H1 (cell line): ENCODE measurements around the gene FRRS1. TPM values are rescaled to one million over a fixed set of nuclear protein-coding genes. Genes with fewer than 3 reads are reported as not detected.

Experiments
- CTCF ChIA-PET: fragments of 300-600 bp; sonication (Branson Sonifier 250); formaldehyde crosslinking; loops from one replicate; lab custom pipeline; 2021; ENCODE audit not compliant: partially characterized antibody; lab: Charles Lee
- POLR2A ChIA-PET: fragments of 300-600 bp; sonication (Branson Sonifier 250); formaldehyde crosslinking; loops from one replicate; lab custom pipeline; 2021; ENCODE audit warnings: inconsistent platforms; ENCODE audit not compliant: partially characterized antibody; lab: Charles Lee
- DNase-seq, 2 experiments: peaks; one replicate each; pipeline versions ENCODE4 v3.0.0 to v3.0.0-alpha.2; 2010 to 2022; ENCODE audit warnings: low spot score in 2 of 2, low read depth in 1 of 2, mixed read lengths in 1 of 2
- FAIRE-seq: peaks from 2 replicates; lab custom pipeline; 2011; peaks lifted over from hg19 to GRCh38; lab: Jason Lieb, UNC
- H2AFZ ChIP-seq: 2 replicates; pipeline ENCODE4 v1.8.1; 2012; ENCODE audit warnings: low read length, inconsistent platforms
- H2AK5ac ChIP-seq: 2 replicates; pipeline ENCODE4 v1.6.1; 2013; ENCODE audit warnings: low read depth, low read length
- H2BK120ac ChIP-seq: replicated peaks from 2 replicates; pipeline ENCODE3; 2013; ENCODE audit warnings: low read depth, low read length, inconsistent platforms
- H2BK12ac ChIP-seq: 2 replicates; pipeline ENCODE4 v1.6.1; 2013; ENCODE audit warnings: low read depth, low read length
- H2BK15ac ChIP-seq: 2 replicates; pipeline ENCODE4 v1.6.1; 2013; ENCODE audit warnings: low read length
- H2BK20ac ChIP-seq: 2 replicates; pipeline ENCODE4 v1.6.1; 2013; ENCODE audit warnings: low read length
- H2BK5ac ChIP-seq: 2 replicates; pipeline ENCODE4 v1.6.1; 2013; ENCODE audit warnings: low read depth, low read length
- H3K14ac ChIP-seq: 2 replicates; pipeline ENCODE4 v1.6.1; 2013; ENCODE audit warnings: inconsistent platforms; ENCODE audit not compliant: insufficient read length
- H3K18ac ChIP-seq: 2 replicates; pipeline ENCODE4 v1.6.1; 2013; ENCODE audit warnings: low read length; ENCODE audit errors: extremely low read depth
- H3K23ac ChIP-seq: 2 replicates; pipeline ENCODE4 v1.6.1; 2013; ENCODE audit warnings: inconsistent platforms; ENCODE audit not compliant: insufficient read length
- H3K23me2 ChIP-seq: 2 replicates; pipeline ENCODE4 v1.6.1; 2013; ENCODE audit warnings: low read depth, low read length
- H3K27ac ChIP-seq: 2 replicates; pipeline ENCODE4 v1.6.1; 2011; ENCODE audit warnings: low read depth, low read length, inconsistent platforms
- H3K27me3 ChIP-seq, 4 experiments: replicated peaks in 1 of 4; 1 replicate in 1 of 4; 2 replicates in 3 of 4; pipeline versions ENCODE4 v1.6.1 to v1.8.1; 2011 to 2013; ENCODE audit warnings: low read length in 3 of 4, mild to moderate bottlenecking in 3 of 4, inconsistent platforms in 2 of 4, mixed read lengths in 2 of 4, moderate library complexity in 1 of 4; ENCODE audit not compliant: control insufficient read depth in 3 of 4, insufficient read depth in 3 of 4; ENCODE audit errors: extremely low read depth in 1 of 4
- H3K36me3 ChIP-seq, 4 experiments: 2 replicates each; pipeline versions ENCODE4 v1.6.1 to v1.8.1; 2011 to 2013; ENCODE audit warnings: mild to moderate bottlenecking in 4 of 4, low read length in 3 of 4, moderate library complexity in 2 of 4, control low read depth in 1 of 4, inconsistent platforms in 1 of 4; ENCODE audit not compliant: insufficient read depth in 4 of 4, control insufficient read depth in 2 of 4
- H3K4ac ChIP-seq: replicated peaks from 2 replicates; pipeline ENCODE3; 2013; ENCODE audit warnings: low read length, low read depth, mixed read lengths, inconsistent platforms; ENCODE audit not compliant: insufficient read length
- H3K4me1 ChIP-seq, 4 experiments: replicated peaks in 1 of 4; 1 replicate in 1 of 4; 2 replicates in 3 of 4; pipeline versions ENCODE4 v1.6.1 to v1.8.1; 2011 to 2013; ENCODE audit warnings: low read length in 3 of 4, inconsistent platforms in 2 of 4, mixed read lengths in 1 of 4; ENCODE audit not compliant: insufficient read depth in 4 of 4, control insufficient read depth in 3 of 4
- H3K4me2 ChIP-seq, 2 experiments: 2 replicates each; pipeline versions ENCODE4 v1.6.1 to v1.8.1; 2011 to 2013; ENCODE audit warnings: low read depth in 2 of 2, low read length in 2 of 2, control low read depth in 1 of 2, inconsistent platforms in 1 of 2, mild to moderate bottlenecking in 1 of 2; ENCODE audit not compliant: insufficient read depth in 1 of 2
- H3K4me3 ChIP-seq, 4 experiments: fragments of 200-600, 300-600 bp in 1 of 4; sonication (generic), shearing (Covaris generic), sonication (Bioruptor Twin) in 1 of 4; 2 replicates each; pipeline versions ENCODE4 v1.5.1 to v1.8.1; 2011 to 2016; ENCODE audit warnings: low read length in 4 of 4, low read depth in 3 of 4, control low read depth in 2 of 4, inconsistent platforms in 2 of 4, mild to moderate bottlenecking in 2 of 4, mixed read lengths in 1 of 4, moderate library complexity in 1 of 4; ENCODE audit not compliant: insufficient read depth in 2 of 4; ENCODE audit errors: extremely low read depth in 1 of 4
- H3K56ac ChIP-seq: replicated peaks from 2 replicates; pipeline ENCODE3; 2013; ENCODE audit warnings: low read depth, mild to moderate bottlenecking, mixed read lengths, low read length, inconsistent platforms; ENCODE audit not compliant: insufficient read length
- H3K79me1 ChIP-seq: 2 replicates; pipeline ENCODE4 v1.6.1; 2013; ENCODE audit warnings: low read depth, low read length, control low read depth
- H3K79me2 ChIP-seq, 2 experiments: 2 replicates each; pipeline versions ENCODE4 v1.6.1 to v1.8.1; 2012 to 2013; ENCODE audit warnings: low read length in 2 of 2, mild to moderate bottlenecking in 2 of 2, inconsistent platforms in 1 of 2; ENCODE audit not compliant: insufficient read depth in 2 of 2, control insufficient read depth in 1 of 2
- H3K9ac ChIP-seq, 4 experiments: replicated peaks in 1 of 4; 1 replicate in 1 of 4; 2 replicates in 3 of 4; pipeline versions ENCODE4 v1.6.1 to v1.8.1; 2011 to 2013; ENCODE audit warnings: low read depth in 3 of 4, low read length in 3 of 4, control low read depth in 2 of 4, mild to moderate bottlenecking in 2 of 4, moderate library complexity in 2 of 4, inconsistent platforms in 1 of 4; ENCODE audit errors: extremely low read depth in 1 of 4
- H3K9me3 ChIP-seq, 2 experiments: 2 replicates each; pipeline versions ENCODE4 v1.6.1 to v1.8.1; 2012 to 2013; ENCODE audit warnings: mild to moderate bottlenecking in 2 of 2, moderate library complexity in 2 of 2, control low read depth in 1 of 2, inconsistent platforms in 1 of 2, low read depth in 1 of 2, low read length in 1 of 2, mixed read lengths in 1 of 2; ENCODE audit not compliant: insufficient read depth in 2 of 2
- H4K20me1 ChIP-seq, 2 experiments: replicated peaks in 1 of 2; 2 replicates each; pipeline versions ENCODE3 to v1.8.1; 2011 to 2013; ENCODE audit warnings: inconsistent platforms in 2 of 2, low read length in 2 of 2, mild to moderate bottlenecking in 1 of 2; ENCODE audit not compliant: insufficient read depth in 2 of 2, control insufficient read depth in 1 of 2
- H4K5ac ChIP-seq: 2 replicates; pipeline ENCODE4 v1.6.1; 2013; ENCODE audit warnings: low read length, low read depth, mixed read lengths, inconsistent platforms; ENCODE audit not compliant: insufficient read length
- H4K8ac ChIP-seq: 2 replicates; pipeline ENCODE4 v1.8.0; 2013; ENCODE audit warnings: mild to moderate bottlenecking, moderate library complexity, low read length, inconsistent platforms; ENCODE audit not compliant: insufficient read depth; ENCODE audit errors: extremely low read depth
- H4K91ac ChIP-seq: replicated peaks from 2 replicates; pipeline ENCODE3; 2013; ENCODE audit warnings: low read length, mixed read lengths, inconsistent platforms; ENCODE audit not compliant: insufficient read length
- BCL11A ChIP-seq, 2 experiments: IDR thresholded peaks; one replicate each; pipeline ENCODE4 v1.6.1; 2011; ENCODE audit warnings: low read depth in 2 of 2, low read length in 2 of 2, mild to moderate bottlenecking in 2 of 2
- CTBP2 ChIP-seq: IDR thresholded peaks from 2 replicates; pipeline ENCODE4 v1.7.0; 2011; ENCODE audit warnings: borderline replicate concordance, mild to moderate bottlenecking, moderate library complexity, mixed read lengths, low read length; ENCODE audit not compliant: insufficient read depth, insufficient read length
- HDAC2 ChIP-seq, 2 experiments: fragments of 300-600 bp in 1 of 2; sonication (generic) in 1 of 2; IDR thresholded peaks; 2 replicates each; pipeline ENCODE4 v1.6.1; 2011 to 2012; ENCODE audit warnings: low read depth in 2 of 2, low read length in 2 of 2, mild to moderate bottlenecking in 2 of 2, moderate library complexity in 2 of 2, borderline replicate concordance in 1 of 2, inconsistent platforms in 1 of 2
- HDAC6 ChIP-seq: IDR thresholded peaks from one replicate; pipeline ENCODE4 v1.7.1; 2012; ENCODE audit warnings: low read depth, mild to moderate bottlenecking, inconsistent platforms, low read length, moderate library complexity
- JUND ChIP-seq: IDR thresholded peaks from 2 replicates; pipeline ENCODE4 v1.6.1; 2011; ENCODE audit warnings: mild to moderate bottlenecking, improper control_type of control experiment, low read length
- KDM5A ChIP-seq: fragments of 200-600 bp; IDR thresholded peaks from 2 replicates; pipeline ENCODE4 v1.7.1; 2012; ENCODE audit warnings: mild to moderate bottlenecking, low read length, inconsistent platforms, mixed read lengths
- NRF1 ChIP-seq: IDR thresholded peaks from 2 replicates; pipeline ENCODE4 v1.6.1; 2011; ENCODE audit warnings: mild to moderate bottlenecking, low read depth, low read length, improper control_type of control experiment
- PHF8 ChIP-seq: fragments of 200-600 bp; sonication (generic); conservative IDR thresholded peaks from 2 replicates; pipeline ENCODE4 v1.7.1; 2012; ENCODE audit warnings: low read depth, mild to moderate bottlenecking, inconsistent platforms, low read length, moderate library complexity
- RBBP5 ChIP-seq: IDR thresholded peaks from 2 replicates; pipeline ENCODE4 v1.7.1; 2012; ENCODE audit warnings: low read depth, mild to moderate bottlenecking, inconsistent platforms, low read length, moderate library complexity, borderline replicate concordance
- RNF2 ChIP-seq: fragments of 200-900, 300-1000 bp; sonication (generic); IDR thresholded peaks from 2 replicates; pipeline ENCODE4 v1.7.1; 2016; ENCODE audit warnings: borderline replicate concordance, low read depth, mild to moderate bottlenecking, antibody characterized with exemption, low read length; ENCODE audit not compliant: poor library complexity, severe bottlenecking; ENCODE audit errors: missing control alignments
- YY1 ChIP-seq: IDR thresholded peaks from 2 replicates; pipeline ENCODE4 v1.6.1; 2011; ENCODE audit warnings: low read depth, mild to moderate bottlenecking, low read length
- WGBS, 2 experiments: shearing (Covaris generic) in 1 of 2; methylation state at CpG; one replicate each; pipeline versions ENCODE4 v1.1.6 to v1.1.7; 2013 to 2015; ENCODE audit warnings: low lambda C conversion rate in 2 of 2, mixed read lengths in 2 of 2, inconsistent platforms in 1 of 2, low coverage in 1 of 2, missing lambda C conversion rate in 1 of 2; ENCODE audit not compliant: insufficient replicate concordance in 2 of 2, insufficient coverage in 1 of 2, insufficient read length in 1 of 2; ENCODE audit errors: extremely low coverage in 1 of 2, missing lambda C conversion rate in 1 of 2; 5-methylcytosine and 5-hydroxymethylcytosine counted together
- polyA plus RNA-seq, 7 experiments: library from polyadenylated mRNA; depleted of rRNA in 3 of 7; stranded (reverse) in 5 of 7; unstranded in 2 of 7; fragments of >200 nt in 5 of 7; fragments of 200-250 nt in 2 of 7; gene quantifications; 1 replicate in 5 of 7; 2 replicates in 1 of 7; 4 replicates in 1 of 7; pipeline versions ENCODE4 v1.2.1 to v1.2.3, GENCODE V29; 2011 to 2013; ENCODE audit warnings: missing spikeins in 2 of 7, mixed read lengths in 2 of 7
- total RNA-seq: library from RNA; stranded (reverse); fragmentation: NEBNext Ultra II Directional; extraction: Animal tissue kit (Norgen Biotek cat#: 25700); gene quantifications from 2 replicates; pipeline ENCODE4 v1.2.1, GENCODE V29; 2021

The FRRS1 gene
- total and polyA plus RNA-seq, 2 of the 8 experiments (the other 6 are each of a cell fraction or from before 2014, with no cell fraction given), result 3.5 to 6.5 TPM

DNA sequence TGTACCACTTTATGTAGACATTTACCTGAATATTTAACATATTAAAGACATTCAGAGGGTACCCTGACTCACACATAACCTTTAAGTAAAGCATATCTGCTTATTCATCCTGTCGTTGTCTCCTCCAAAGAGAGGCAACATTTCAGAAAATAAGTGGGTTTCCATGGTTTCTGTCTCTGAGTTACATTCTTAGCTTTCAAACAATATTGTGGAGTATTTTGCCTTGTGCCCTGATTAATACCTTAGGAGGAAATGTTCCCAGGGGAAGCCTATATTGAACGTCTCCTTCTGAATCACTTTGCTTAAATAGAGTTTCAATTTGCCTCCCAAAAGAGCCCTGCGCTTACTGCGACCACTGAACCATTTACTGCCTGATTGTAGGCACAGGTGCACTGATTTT, 94.4 kb downstream of the FRRS1 start:
- Histone ChIP-seq H3K14ac (no peak overlapping the region), H3K18ac (no peak overlapping the region), H3K9ac (no peak overlapping the region), H3K56ac (no peak overlapping the region), H2AK5ac (no peak overlapping the region), H2BK20ac (no peak overlapping the region), H2AFZ (no peak overlapping the region), H3K23me2 (no peaks in the 10 kb centered on the region), H4K8ac (no peak overlapping the region), H3K9me3 (no peaks in the 10 kb centered on the region), H3K79me2 (no peaks in the 10 kb centered on the region), H3K27me3 (peaks cover 0 to 1% (median 0%) of the 10 kb centered on the region in 4 experiments; a peak in 1 of 7 replicates), H2BK15ac (no peak overlapping the region), H3K23ac (no peak overlapping the region), H2BK5ac (no peak overlapping the region), H2BK12ac (no peak overlapping the region), H3K27ac (no peak overlapping the region), H3K4me2 (no peak overlapping the region), H2BK120ac (no peak overlapping the region), H4K91ac (no peak overlapping the region), H3K4me1 (no peaks in the 10 kb centered on the region), H3K79me1 (no peaks in the 10 kb centered on the region), H3K4ac (no peak overlapping the region), H3K4me3 (no peak overlapping the region), H3K36me3 (no peaks in the 10 kb centered on the region), H4K5ac (no peak overlapping the region), H4K20me1 (no peaks in the 10 kb centered on the region)
- no peak for DNase-seq
- TF ChIP-seq YY1 (no peak), CTBP2 (no peak), HDAC2 (IDR thresholded peaks at IDR 0.05; ENCODE audit: borderline replicate concordance in 1 of 2, low read depth in 2 of 2, low read length in 2 of 2) (no peak), BCL11A (IDR thresholded peaks at IDR 0.05; ENCODE audit: low read depth in 2 of 2, low read length in 2 of 2) (no peak), NRF1 (no peak), HDAC6 (no peak), JUND (no peak), PHF8 (no peak), RNF2 (no peak), KDM5A (no peak), RBBP5 (no peak)
- 79% methylated on average over 4 of the region's 4 CpGs; no CpG with 5 or more reads in 1 of the 2 experiments for WGBS, 2 experiments
- CTCF ChIA-PET, result interaction anchor here (1.0 to 3.5 kb wide), 2 partner anchors 13 to 15 kb away, joined by 4 to 23 read pairs; no protein-coding TSS in a partner anchor
- POLR2A ChIA-PET, result no interaction called here
- no peak for FAIRE-seq
